PFSK-1 (cell line): ENCODE data around the gene FOCAD.

Experiments used
- FOXP2 ChIP-seq: optimal IDR thresholded peaks from 2 replicates; pipeline ENCODE3; 2011; ENCODE audit warnings: borderline replicate concordance, control low read depth, inconsistent platforms; ENCODE audit not compliant: insufficient read depth; ENCODE audit errors: extremely low read length, extremely low read depth
- POLR2AphosphoS5 ChIP-seq: IDR thresholded peaks from 2 replicates; pipeline ENCODE4 v1.6.1; 2012; ENCODE audit warnings: low read depth, mild to moderate bottlenecking, control low read depth, low read length, moderate library complexity
- SIN3A ChIP-seq: IDR thresholded peaks from 2 replicates; pipeline ENCODE4 v1.6.1; 2012; ENCODE audit warnings: mild to moderate bottlenecking, low read length, moderate library complexity, borderline replicate concordance; ENCODE audit not compliant: insufficient read depth
- TAF1 ChIP-seq: IDR thresholded peaks from 2 replicates; pipeline ENCODE4 v1.6.1; 2012; ENCODE audit warnings: low read length, control low read depth, borderline replicate concordance; ENCODE audit not compliant: insufficient read depth
- TF ChIP-seq, protein P1 (sequence below), 2 experiments: IDR thresholded peaks; 2 replicates each; pipeline versions ENCODE4 v1.6.1 to v1.8.0; 2011 to 2012; ENCODE audit warnings: low read depth in 2 of 2, low read length in 2 of 2, control low read depth in 1 of 2, inconsistent platforms in 1 of 2, mild to moderate bottlenecking in 1 of 2, moderate library complexity in 1 of 2; ENCODE audit not compliant: insufficient read depth in 1 of 2

Gene FOCAD

GRCh38 chr9:20930836-20931235 lies 246.8 kb downstream of the FOCAD start:
- TF ChIP-seq, protein P1, sequence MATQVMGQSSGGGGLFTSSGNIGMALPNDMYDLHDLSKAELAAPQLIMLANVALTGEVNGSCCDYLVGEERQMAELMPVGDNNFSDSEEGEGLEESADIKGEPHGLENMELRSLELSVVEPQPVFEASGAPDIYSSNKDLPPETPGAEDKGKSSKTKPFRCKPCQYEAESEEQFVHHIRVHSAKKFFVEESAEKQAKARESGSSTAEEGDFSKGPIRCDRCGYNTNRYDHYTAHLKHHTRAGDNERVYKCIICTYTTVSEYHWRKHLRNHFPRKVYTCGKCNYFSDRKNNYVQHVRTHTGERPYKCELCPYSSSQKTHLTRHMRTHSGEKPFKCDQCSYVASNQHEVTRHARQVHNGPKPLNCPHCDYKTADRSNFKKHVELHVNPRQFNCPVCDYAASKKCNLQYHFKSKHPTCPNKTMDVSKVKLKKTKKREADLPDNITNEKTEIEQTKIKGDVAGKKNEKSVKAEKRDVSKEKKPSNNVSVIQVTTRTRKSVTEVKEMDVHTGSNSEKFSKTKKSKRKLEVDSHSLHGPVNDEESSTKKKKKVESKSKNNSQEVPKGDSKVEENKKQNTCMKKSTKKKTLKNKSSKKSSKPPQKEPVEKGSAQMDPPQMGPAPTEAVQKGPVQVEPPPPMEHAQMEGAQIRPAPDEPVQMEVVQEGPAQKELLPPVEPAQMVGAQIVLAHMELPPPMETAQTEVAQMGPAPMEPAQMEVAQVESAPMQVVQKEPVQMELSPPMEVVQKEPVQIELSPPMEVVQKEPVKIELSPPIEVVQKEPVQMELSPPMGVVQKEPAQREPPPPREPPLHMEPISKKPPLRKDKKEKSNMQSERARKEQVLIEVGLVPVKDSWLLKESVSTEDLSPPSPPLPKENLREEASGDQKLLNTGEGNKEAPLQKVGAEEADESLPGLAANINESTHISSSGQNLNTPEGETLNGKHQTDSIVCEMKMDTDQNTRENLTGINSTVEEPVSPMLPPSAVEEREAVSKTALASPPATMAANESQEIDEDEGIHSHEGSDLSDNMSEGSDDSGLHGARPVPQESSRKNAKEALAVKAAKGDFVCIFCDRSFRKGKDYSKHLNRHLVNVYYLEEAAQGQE (IDR thresholded peaks at IDR 0.05; ENCODE audit: insufficient read depth in 1 of 2, low read depth in 2 of 2, low read length in 2 of 2): no peak
- TF ChIP-seq TAF1: no peak
- TF ChIP-seq POLR2AphosphoS5: no peak
- TF ChIP-seq SIN3A: no peak
- TF ChIP-seq FOXP2: no peak

DNA sequence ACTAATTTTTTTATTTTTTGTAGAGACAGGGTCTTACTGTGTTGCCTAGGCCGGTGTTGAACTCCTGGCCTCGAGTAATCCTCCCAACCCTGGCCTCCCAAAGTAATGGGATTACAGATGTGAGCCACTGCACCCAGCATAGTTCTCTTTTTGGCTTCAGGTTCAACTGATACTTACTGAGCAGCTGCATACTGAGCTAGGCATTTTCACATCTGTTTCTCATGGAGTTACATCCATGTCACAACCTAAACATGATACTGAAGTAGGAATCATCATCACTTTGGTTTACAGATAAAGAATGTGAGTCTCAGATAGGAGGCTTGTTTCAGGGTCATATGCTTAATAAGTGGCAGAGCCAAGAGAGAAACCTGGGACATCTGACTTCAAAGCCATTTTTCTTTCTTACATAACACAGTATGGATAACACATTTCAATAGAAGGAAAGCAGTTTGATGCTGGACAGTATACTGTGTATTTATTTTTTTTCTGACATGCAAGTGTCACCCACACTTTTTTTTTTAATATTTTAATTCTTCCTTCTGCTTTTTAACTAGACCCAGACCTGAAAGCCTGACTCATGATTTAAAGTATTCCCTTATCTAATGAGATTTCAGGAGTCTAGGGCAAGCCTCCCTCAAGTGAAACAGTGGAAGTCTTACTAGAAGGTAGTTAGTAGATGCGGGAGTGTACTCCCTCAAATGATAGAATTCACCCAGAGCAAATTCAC lies 256.6 kb downstream of the FOCAD start:
- TF ChIP-seq TAF1 (no peak), POLR2AphosphoS5 (no peak), FOXP2 (no peak)
- TF ChIP-seq, protein P1 (IDR thresholded peaks at IDR 0.05; ENCODE audit: insufficient read depth in 1 of 2, low read depth in 2 of 2, low read length in 2 of 2): no peak

GRCh38 chr9:20941174-20941690 lies 257.2 kb downstream of the FOCAD start:
- TF ChIP-seq SIN3A (no peak), POLR2AphosphoS5 (no peak), TAF1 (no peak), FOXP2 (no peak)
- TF ChIP-seq, protein P1 (IDR thresholded peaks at IDR 0.05; ENCODE audit: insufficient read depth in 1 of 2, low read depth in 2 of 2, low read length in 2 of 2): no peak

DNA sequence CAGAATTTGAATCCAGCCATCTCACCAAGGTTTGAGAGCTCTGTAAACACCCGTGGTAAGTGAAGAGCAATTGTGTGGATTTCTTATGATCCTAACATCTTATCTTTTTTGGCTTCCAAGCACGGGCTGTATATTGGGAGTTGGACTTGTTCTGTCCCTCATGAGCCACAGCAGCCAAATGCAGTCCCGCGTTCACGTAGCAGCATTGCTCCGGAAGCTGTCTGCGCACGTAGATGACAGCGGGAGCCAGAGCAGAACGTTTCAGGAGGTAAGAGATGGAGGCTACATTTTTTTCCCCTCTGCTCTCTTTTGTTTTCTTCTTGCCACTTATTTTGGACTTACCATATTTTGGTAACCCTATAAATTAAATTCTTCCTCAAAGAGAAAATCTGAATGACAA lies 260.4 kb downstream of the FOCAD start:
- TF ChIP-seq SIN3A (no peak), POLR2AphosphoS5 (no peak), TAF1 (no peak), FOXP2 (no peak)
- TF ChIP-seq, protein P1 (IDR thresholded peaks at IDR 0.05; ENCODE audit: insufficient read depth in 1 of 2, low read depth in 2 of 2, low read length in 2 of 2): no peak
